Coronary artery (tissue), 2 donors: ENCODE measurements around the gene FAM83C.

Source experiments
- DNase-seq: peaks from one replicate; pipeline ENCODE4 v3.0.0-alpha.2; 2017; ENCODE audit warnings: low spot score
- H3K27ac ChIP-seq, 2 donors: fragments of 200-600 bp; sonication (generic); one replicate each; pipeline ENCODE4 v1.5.1; 2016 to 2019
- H3K4me3 ChIP-seq: fragments of 200-600 bp; sonication (generic); 2 replicates; pipeline ENCODE4 v1.5.1; 2016; ENCODE audit warnings: mild to moderate bottlenecking, moderate library complexity
- CTCF ChIP-seq: fragments of 200-600 bp; sonication (generic); IDR thresholded peaks from one replicate; pipeline ENCODE4 v1.5.1; 2019; ENCODE audit warnings: antibody characterized with exemption

Gene FAM83C

GRCh38 chr20:35311409-35311808 is 19.2 kb upstream of the FAM83C start:
- no peak for DNase-seq
- Histone ChIP-seq H3K27ac (no peak overlapping the region), H3K4me3 (no peak overlapping the region)
- TF ChIP-seq CTCF, result no peak

- Histone ChIP-seq H3K4me3 (no peak overlapping the region), H3K27ac (peak overlapping the region; percentile 35 to 87)
- DNase-seq, result no peak
- no peak for TF ChIP-seq CTCF
Observed at GRCh38 chr20:35307666-35308653, 15.7 kb upstream of the FAM83C start.

DNA sequence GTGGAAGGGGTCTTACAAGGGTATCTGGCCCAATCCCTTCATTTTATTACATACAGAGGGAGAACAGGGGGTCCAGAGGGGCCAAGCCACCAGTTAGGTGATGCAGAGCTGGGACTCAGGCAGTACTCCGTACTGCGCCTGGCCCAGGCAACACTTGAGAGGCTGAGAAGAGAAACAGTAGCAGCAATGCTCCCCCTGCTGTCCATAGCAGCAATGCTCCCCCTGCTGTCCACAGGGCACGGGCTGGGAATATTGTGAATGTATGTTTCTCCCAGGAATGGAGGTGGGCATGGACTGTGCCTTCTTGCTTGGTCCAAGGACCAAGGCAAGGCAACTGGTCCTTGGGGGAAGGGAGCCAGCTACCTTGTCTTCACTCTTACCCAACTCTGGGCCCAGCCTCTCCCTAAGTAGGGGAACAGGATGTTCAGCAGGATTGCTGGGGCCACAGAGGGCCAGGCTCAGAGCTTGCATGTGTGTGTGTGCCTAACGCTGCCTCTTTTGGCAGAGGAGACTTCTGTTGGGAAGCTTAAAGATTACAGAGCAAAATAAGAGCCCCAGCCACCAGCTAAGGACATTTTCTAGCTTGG is 14.8 kb upstream of the FAM83C start:
- H3K27ac ChIP-seq, result peak overlapping the region; percentile 35 to 87
- no peak for TF ChIP-seq CTCF
- no peak overlapping the region for H3K4me3 ChIP-seq
- no peak for DNase-seq

DNA sequence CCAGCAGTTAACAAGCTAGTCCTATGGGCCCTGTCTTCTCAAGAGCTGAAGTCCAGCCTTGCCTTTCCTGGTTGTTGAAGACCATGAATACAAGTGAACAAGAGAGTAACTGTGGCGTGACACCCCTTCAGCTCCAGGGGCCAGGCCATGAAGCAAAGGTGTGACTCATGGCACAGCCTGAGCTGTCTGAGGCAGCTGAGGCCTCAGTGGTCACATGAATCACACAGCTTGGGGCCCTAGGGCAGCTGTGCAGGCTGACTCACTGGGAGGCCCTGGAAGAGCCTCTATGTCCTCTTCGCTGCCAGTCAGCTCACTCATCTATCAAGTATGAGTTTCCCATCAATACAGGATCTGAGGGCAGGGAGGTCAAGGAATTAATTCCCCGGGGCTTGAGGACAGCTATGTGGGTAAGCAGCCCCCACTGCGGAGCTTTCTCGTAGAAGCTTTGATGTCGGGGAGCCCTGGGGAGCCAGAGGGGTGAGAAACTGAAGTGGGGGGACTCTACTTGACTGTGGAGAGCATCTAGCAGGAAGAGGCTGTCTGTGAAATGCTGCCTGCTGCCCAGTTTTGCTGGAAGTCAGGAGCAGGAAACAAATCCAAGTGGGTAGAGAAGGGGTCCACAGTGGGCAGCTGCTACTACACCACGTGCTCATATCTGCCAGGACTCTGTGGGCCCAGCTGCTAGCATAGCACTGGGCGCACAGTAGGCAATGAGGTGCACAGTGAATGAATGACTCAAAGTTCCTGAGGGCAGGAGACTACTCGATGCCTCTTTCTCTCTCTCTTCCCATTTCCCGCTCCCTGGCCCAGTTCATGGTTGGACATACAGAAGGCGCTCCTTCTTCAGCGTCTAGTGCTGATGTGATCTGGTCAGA is 13.7 kb upstream of the FAM83C start:
- no peak for TF ChIP-seq CTCF
- Histone ChIP-seq H3K4me3 (no peak overlapping the region), H3K27ac (peak overlapping the region; percentile 35 to 87)
- DNase-seq, result no peak

DNA sequence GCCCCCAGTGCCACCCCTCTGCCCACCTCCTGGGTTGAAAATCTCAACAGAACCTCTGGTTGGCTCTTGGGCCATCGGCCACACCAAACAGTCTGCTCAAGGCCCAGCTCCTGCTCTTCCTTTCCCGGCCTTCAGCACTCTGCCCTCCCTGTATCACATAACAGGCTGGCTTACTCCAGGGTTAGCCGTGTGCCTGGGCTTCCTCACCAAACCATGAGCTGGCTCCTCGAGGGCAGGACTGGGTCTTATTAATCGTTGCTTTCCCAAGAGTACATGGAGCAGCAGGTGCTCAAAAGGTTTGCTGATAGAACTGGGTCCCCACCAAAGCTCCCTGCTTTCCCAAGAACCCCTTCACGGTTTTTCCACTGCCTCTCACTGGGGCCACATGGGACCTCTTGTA is 12.7 kb upstream of the FAM83C start:
- H3K27ac ChIP-seq, result no peak overlapping the region
- no peak for TF ChIP-seq CTCF
- no peak for DNase-seq
- no peak overlapping the region for H3K4me3 ChIP-seq

DNA sequence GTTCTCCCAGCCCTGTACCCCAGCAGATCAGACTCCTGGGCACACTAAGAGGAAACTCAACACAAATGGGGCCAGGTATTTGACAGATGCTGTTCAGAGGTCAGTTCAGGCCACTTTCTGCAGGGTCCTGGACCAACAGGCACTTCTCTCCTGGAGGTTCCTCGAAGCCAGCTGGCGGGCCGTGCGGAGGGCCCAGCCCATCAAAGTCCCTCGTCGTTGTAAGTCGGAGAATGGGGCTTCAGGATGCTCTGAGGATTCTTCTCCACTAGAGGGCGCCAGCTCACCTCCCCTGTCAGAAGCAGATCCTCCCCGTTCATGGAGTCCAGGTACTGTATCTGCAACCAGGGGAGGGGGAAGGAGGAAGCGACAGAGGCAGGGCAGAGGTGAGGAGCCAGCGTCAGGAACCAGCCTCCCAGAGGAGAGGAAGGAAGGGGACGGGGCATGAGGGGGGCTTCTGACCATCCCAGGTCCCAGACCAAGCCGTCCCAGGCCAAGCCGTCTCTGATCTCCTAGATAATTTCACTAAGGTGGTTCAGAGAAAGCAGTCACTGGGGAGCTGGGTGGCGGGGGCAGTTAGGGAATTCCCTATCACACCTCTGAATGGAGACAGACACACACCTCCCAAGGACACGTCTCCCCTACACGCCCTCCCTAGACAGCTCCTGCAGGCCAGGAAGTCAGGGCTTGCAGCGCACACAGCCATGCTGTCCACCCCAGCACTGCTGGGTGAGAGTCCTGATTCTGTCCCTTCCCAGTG is 11.7 kb upstream of the FAM83C start:
- TF ChIP-seq CTCF, result peak; percentile 72
- Histone ChIP-seq H3K27ac (no peak overlapping the region), H3K4me3 (no peak overlapping the region)
- DNase-seq, result no peak
